ENCODE measurements around the gene ZNF584.

DNA sequence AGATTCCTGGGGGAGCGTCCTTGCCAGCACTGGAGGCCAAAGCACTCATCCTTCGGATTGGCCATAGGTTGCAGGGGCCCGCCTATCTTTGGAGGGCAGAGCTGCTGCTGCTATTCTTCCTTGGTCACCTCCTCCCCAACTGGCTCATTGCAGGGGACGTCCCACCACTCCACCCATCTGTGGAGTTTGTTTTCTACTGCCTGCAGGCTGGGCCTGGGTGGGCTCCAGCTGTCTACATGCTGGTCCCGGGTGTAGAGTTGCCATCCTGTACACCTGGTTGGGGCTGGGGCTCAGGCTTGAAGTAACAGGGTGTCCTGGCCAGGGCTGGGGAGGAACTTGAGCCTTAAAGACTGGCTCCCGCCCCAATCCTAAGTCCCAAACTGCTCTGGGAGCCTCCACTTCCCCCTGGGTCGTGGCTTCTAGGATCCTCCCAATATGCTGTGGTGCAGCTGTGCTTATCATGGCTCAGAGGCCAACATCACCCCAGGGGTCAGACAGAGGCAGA lies 10.9 kb upstream of the ZNF584 start:
- TF ChIP-seq, protein P1, sequence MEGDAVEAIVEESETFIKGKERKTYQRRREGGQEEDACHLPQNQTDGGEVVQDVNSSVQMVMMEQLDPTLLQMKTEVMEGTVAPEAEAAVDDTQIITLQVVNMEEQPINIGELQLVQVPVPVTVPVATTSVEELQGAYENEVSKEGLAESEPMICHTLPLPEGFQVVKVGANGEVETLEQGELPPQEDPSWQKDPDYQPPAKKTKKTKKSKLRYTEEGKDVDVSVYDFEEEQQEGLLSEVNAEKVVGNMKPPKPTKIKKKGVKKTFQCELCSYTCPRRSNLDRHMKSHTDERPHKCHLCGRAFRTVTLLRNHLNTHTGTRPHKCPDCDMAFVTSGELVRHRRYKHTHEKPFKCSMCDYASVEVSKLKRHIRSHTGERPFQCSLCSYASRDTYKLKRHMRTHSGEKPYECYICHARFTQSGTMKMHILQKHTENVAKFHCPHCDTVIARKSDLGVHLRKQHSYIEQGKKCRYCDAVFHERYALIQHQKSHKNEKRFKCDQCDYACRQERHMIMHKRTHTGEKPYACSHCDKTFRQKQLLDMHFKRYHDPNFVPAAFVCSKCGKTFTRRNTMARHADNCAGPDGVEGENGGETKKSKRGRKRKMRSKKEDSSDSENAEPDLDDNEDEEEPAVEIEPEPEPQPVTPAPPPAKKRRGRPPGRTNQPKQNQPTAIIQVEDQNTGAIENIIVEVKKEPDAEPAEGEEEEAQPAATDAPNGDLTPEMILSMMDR (IDR thresholded peaks at IDR 0.05), result no peak
- TF ChIP-seq EZH2 (IDR thresholded peaks at IDR 0.05; ENCODE audit: borderline replicate concordance, insufficient read depth, low read depth, low read length, poor library complexity, severe bottlenecking), result no peak

All from B cell (primary cell).